Astrocyte (in vitro differentiated cells and primary cell): ENCODE data around the gene LGMN.

Experiments used
- EZH2 ChIP-seq: IDR thresholded peaks from 2 replicates; pipeline ENCODE4 v1.6.1; 2012; ENCODE audit warnings: mild to moderate bottlenecking, low read length, inconsistent platforms; ENCODE audit not compliant: insufficient read depth
- TF ChIP-seq, protein P1 (sequence below): IDR thresholded peaks from 2 replicates; pipeline ENCODE4 v1.5.1; 2011; ENCODE audit warnings: low read depth, mild to moderate bottlenecking, inconsistent platforms, low read length, moderate library complexity; ENCODE audit not compliant: insufficient read depth

DNA sequence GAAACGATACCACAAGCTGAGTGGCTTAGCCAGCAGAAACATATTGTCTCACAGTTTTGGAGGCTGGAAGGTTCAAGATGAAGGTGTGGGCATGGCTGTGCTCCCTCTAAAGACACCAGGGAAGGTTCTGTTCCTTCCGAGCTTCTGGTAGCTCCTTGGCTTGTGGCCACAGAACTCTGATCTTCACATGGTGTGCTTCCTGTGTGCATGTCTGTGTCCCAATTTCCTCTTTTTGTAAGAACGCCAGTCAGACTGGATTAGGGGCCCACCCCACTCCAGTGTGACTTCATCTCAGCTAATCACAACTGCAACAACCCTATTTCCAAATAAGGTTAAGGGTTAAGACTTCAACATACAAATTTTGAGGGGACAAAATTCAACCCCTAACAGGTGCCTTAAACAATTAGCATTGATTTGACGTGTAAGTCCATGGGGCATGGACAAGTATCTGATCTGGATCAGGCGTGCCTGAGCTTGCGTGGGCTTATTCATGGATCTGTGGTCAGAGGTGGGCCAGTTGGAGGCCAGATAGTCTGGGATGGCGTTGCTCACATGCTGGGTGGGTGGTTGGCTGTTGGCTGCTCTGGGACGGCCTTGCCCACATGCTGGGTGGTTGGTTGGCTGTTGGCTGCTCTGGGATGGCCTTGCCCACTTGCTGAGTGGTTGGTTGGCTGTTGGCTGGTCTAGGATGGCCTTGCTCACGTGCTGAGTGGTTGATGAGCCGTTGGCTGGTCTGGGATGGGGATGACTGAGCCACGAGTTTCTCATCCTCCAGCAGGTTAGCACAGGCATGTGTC, 88.5 kb downstream of the LGMN start:
- TF ChIP-seq, protein P1, sequence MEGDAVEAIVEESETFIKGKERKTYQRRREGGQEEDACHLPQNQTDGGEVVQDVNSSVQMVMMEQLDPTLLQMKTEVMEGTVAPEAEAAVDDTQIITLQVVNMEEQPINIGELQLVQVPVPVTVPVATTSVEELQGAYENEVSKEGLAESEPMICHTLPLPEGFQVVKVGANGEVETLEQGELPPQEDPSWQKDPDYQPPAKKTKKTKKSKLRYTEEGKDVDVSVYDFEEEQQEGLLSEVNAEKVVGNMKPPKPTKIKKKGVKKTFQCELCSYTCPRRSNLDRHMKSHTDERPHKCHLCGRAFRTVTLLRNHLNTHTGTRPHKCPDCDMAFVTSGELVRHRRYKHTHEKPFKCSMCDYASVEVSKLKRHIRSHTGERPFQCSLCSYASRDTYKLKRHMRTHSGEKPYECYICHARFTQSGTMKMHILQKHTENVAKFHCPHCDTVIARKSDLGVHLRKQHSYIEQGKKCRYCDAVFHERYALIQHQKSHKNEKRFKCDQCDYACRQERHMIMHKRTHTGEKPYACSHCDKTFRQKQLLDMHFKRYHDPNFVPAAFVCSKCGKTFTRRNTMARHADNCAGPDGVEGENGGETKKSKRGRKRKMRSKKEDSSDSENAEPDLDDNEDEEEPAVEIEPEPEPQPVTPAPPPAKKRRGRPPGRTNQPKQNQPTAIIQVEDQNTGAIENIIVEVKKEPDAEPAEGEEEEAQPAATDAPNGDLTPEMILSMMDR: no peak
- no peak for TF ChIP-seq EZH2
